Nephron (organoid): ENCODE measurements around the gene STK10.

Experiments
- H3K27ac Mint-ChIP-seq, 3 experiments: 2 replicates each; pipeline ENCODE4 v1.8.0; 2020; ENCODE audit warnings: mixed read lengths in 3 of 3, mild to moderate bottlenecking in 2 of 3, moderate library complexity in 1 of 3
- H3K27me3 Mint-ChIP-seq: 2 replicates; pipeline ENCODE4 v1.8.0; 2021; ENCODE audit warnings: low read depth, mild to moderate bottlenecking, moderate library complexity, mixed read lengths
- H3K36me3 Mint-ChIP-seq: 2 replicates; pipeline ENCODE4 v1.8.0; 2020; ENCODE audit warnings: low read depth, mixed read lengths
- H3K4me1 Mint-ChIP-seq: 2 replicates; pipeline ENCODE4 v1.8.0; 2020; ENCODE audit warnings: mixed read lengths
- H3K4me3 Mint-ChIP-seq, 3 experiments: 2 replicates each; pipeline ENCODE4 v1.8.0; 2020; ENCODE audit warnings: mild to moderate bottlenecking in 3 of 3, mixed read lengths in 3 of 3, moderate library complexity in 2 of 3
- H3K9me3 Mint-ChIP-seq: 2 replicates; pipeline ENCODE4 v1.8.0; 2020; ENCODE audit warnings: mixed read lengths
- TF ChIP-seq, protein P1 (sequence below), 3 experiments: fragments of 200-600 bp; sonication (generic); IDR thresholded peaks; one replicate each; pipeline ENCODE4 v1.5.0; 2021; ENCODE audit warnings: antibody characterized with exemption in 3 of 3; ENCODE audit not compliant: unreplicated experiment in 3 of 3

STK10 gene

GRCh38 chr5:172142709-172143215 lies 45.3 kb downstream of the STK10 start:
- Mint-ChIP-seq H3K27ac (no peak overlapping the region), H3K4me1 (peaks cover 27% of the 10 kb centered on the region), H3K4me3 (no peak overlapping the region), H3K36me3 (peaks cover 2% of the 10 kb centered on the region), H3K9me3 (peaks cover 2% of the 10 kb centered on the region), H3K27me3 (peaks cover 4% of the 10 kb centered on the region)
- TF ChIP-seq, protein P1, sequence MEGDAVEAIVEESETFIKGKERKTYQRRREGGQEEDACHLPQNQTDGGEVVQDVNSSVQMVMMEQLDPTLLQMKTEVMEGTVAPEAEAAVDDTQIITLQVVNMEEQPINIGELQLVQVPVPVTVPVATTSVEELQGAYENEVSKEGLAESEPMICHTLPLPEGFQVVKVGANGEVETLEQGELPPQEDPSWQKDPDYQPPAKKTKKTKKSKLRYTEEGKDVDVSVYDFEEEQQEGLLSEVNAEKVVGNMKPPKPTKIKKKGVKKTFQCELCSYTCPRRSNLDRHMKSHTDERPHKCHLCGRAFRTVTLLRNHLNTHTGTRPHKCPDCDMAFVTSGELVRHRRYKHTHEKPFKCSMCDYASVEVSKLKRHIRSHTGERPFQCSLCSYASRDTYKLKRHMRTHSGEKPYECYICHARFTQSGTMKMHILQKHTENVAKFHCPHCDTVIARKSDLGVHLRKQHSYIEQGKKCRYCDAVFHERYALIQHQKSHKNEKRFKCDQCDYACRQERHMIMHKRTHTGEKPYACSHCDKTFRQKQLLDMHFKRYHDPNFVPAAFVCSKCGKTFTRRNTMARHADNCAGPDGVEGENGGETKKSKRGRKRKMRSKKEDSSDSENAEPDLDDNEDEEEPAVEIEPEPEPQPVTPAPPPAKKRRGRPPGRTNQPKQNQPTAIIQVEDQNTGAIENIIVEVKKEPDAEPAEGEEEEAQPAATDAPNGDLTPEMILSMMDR (IDR thresholded peaks at IDR 0.05; ENCODE audit: unreplicated experiment in 3 of 3): no peak

- H3K27me3 Mint-ChIP-seq: peaks cover 4% of the 10 kb centered on the region
- H3K27ac Mint-ChIP-seq: no peak overlapping the region
- peaks cover 27% of the 10 kb centered on the region for H3K4me1 Mint-ChIP-seq
- H3K36me3 Mint-ChIP-seq: peaks cover 8% of the 10 kb centered on the region
- TF ChIP-seq, protein P1 (IDR thresholded peaks at IDR 0.05; ENCODE audit: unreplicated experiment in 3 of 3): no peak
- H3K9me3 Mint-ChIP-seq: peaks cover 7% of the 10 kb centered on the region
- H3K4me3 Mint-ChIP-seq: no peak overlapping the region
Measured at GRCh38 chr5:172141949-172142319, 46.1 kb downstream of the STK10 start.

DNA sequence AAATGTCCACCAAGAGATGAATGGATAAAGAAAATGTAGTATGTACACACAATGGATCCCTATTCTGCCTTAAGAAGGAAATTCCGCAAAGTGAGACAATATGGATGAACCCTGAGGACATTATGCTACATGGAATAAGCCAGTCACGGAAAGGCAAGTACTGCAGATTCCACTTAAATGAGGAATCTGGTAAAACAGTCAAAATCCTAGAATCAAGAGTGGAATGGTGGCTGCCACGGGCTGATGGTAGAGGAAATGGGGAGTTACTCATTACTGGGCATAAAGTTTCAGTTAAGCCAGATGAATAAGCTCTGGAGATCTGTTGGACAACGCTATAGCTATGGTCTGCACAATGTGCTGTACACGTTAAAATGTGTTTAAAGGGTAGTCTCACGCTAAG lies 47.2 kb downstream of the STK10 start:
- H3K9me3 Mint-ChIP-seq: peaks cover 10% of the 10 kb centered on the region
- no peak overlapping the region for H3K27ac Mint-ChIP-seq
- H3K36me3 Mint-ChIP-seq: peaks cover 8% of the 10 kb centered on the region
- TF ChIP-seq, protein P1 (IDR thresholded peaks at IDR 0.05; ENCODE audit: unreplicated experiment in 3 of 3): no peak
- peaks cover 23% of the 10 kb centered on the region for H3K4me1 Mint-ChIP-seq
- no peak overlapping the region for H3K4me3 Mint-ChIP-seq
- H3K27me3 Mint-ChIP-seq: peaks cover 4% of the 10 kb centered on the region

GRCh38 chr5:172140120-172140519 lies 47.9 kb downstream of the STK10 start:
- Mint-ChIP-seq H3K4me1 (peaks cover 23% of the 10 kb centered on the region), H3K4me3 (no peak overlapping the region), H3K27ac (no peak overlapping the region), H3K36me3 (peaks cover 8% of the 10 kb centered on the region), H3K9me3 (peaks cover 12% of the 10 kb centered on the region), H3K27me3 (peaks cover 4% of the 10 kb centered on the region)
- TF ChIP-seq, protein P1 (IDR thresholded peaks at IDR 0.05; ENCODE audit: unreplicated experiment in 3 of 3): no peak

GRCh38 chr5:172137046-172137445 lies 51.0 kb downstream of the STK10 start:
- H3K4me3 Mint-ChIP-seq: no peak overlapping the region
- H3K27me3 Mint-ChIP-seq: peaks cover 4% of the 10 kb centered on the region
- TF ChIP-seq, protein P1 (IDR thresholded peaks at IDR 0.05; ENCODE audit: unreplicated experiment in 3 of 3): no peak
- H3K4me1 Mint-ChIP-seq: peaks cover 6% of the 10 kb centered on the region
- H3K27ac Mint-ChIP-seq: no peak overlapping the region
- H3K9me3 Mint-ChIP-seq: peaks cover 20% of the 10 kb centered on the region
- peaks cover 25% of the 10 kb centered on the region for H3K36me3 Mint-ChIP-seq

GRCh38 chr5:172133359-172134029 lies 54.5 kb downstream of the STK10 start:
- Mint-ChIP-seq H3K27ac (no peak overlapping the region), H3K9me3 (peaks cover 20% of the 10 kb centered on the region), H3K4me3 (no peak overlapping the region), H3K36me3 (peaks cover 25% of the 10 kb centered on the region), H3K4me1 (no peaks in the 10 kb centered on the region), H3K27me3 (no peaks in the 10 kb centered on the region)
- TF ChIP-seq, protein P1 (IDR thresholded peaks at IDR 0.05; ENCODE audit: unreplicated experiment in 3 of 3): no peak
